Measurements from ENCODE around the gene CDIP1. TPM values are rescaled to one million over a fixed set of nuclear protein-coding genes. Genes with fewer than 3 reads are reported as not detected.
A peak's percentile ranks its signal among the peaks of the same experiment; 100 is the strongest.

The CDIP1 gene
- total RNA-seq, 3 donors from 2014 or later, result 9.1 to 9.9 (median 9.5) TPM

- Histone ChIP-seq H3K4me3 (no peak overlapping the region), H3K9me3 (no peaks in the 10 kb centered on the region), H3K36me3 (no peaks in the 10 kb centered on the region), H3K4me1 (no peaks in the 10 kb centered on the region), H3K27me3 (no peaks in the 10 kb centered on the region), H3K27ac (no peak overlapping the region)
- DNase-seq (ENCODE audit: low spot score in 2 of 2), result no peak
- intact Hi-C loops (cut with DNase I; ENCODE audit: low total_unique reads), result no loop called here
- TF ChIP-seq CTCF (IDR thresholded peaks at IDR 0.05), result no peak
- TF ChIP-seq POLR2AphosphoS5 (IDR thresholded peaks at IDR 0.05), result no peak
- no peak for TF ChIP-seq POLR2A (IDR thresholded peaks at IDR 0.05)
Measured at GRCh38 chr16:4522051-4522581, 16.5 kb downstream of the CDIP1 start.

GRCh38 chr16:4520913-4521312 is 17.7 kb downstream of the CDIP1 start:
- Histone ChIP-seq H3K4me1 (no peaks in the 10 kb centered on the region), H3K36me3 (no peaks in the 10 kb centered on the region), H3K27ac (no peak overlapping the region), H3K27me3 (no peaks in the 10 kb centered on the region), H3K4me3 (no peak overlapping the region), H3K9me3 (no peaks in the 10 kb centered on the region)
- intact Hi-C loops (cut with DNase I; ENCODE audit: low total_unique reads), result no loop called here
- TF ChIP-seq POLR2AphosphoS5 (IDR thresholded peaks at IDR 0.05) (no peak), CTCF (IDR thresholded peaks at IDR 0.05) (no peak), POLR2A (IDR thresholded peaks at IDR 0.05) (no peak)
- DNase-seq (ENCODE audit: low spot score in 2 of 2), result no peak

- Histone ChIP-seq H3K36me3 (no peaks in the 10 kb centered on the region), H3K4me3 (no peak overlapping the region), H3K9me3 (no peaks in the 10 kb centered on the region), H3K27ac (no peak overlapping the region), H3K27me3 (no peaks in the 10 kb centered on the region), H3K4me1 (no peaks in the 10 kb centered on the region)
- no peak for TF ChIP-seq POLR2A (IDR thresholded peaks at IDR 0.05)
- TF ChIP-seq POLR2AphosphoS5 (IDR thresholded peaks at IDR 0.05), result no peak
- no peak for TF ChIP-seq CTCF (IDR thresholded peaks at IDR 0.05)
- intact Hi-C loops (cut with DNase I; ENCODE audit: low total_unique reads), result no loop called here
- no peak for DNase-seq (ENCODE audit: low spot score in 2 of 2)
Measured at GRCh38 chr16:4519274-4520058, 19.1 kb downstream of the CDIP1 start.

- intact Hi-C loops (cut with DNase I; ENCODE audit: low total_unique reads), result no loop called here
- Histone ChIP-seq H3K27ac (no peak overlapping the region), H3K9me3 (no peaks in the 10 kb centered on the region), H3K4me3 (no peak overlapping the region), H3K4me1 (peaks cover 0 to 7% of the 10 kb centered on the region in 2 donors), H3K27me3 (no peaks in the 10 kb centered on the region), H3K36me3 (no peaks in the 10 kb centered on the region)
- TF ChIP-seq CTCF (IDR thresholded peaks at IDR 0.05), result peak in 1 of 3 donors; percentile 17
- no peak for TF ChIP-seq POLR2AphosphoS5 (IDR thresholded peaks at IDR 0.05)
- no peak for TF ChIP-seq POLR2A (IDR thresholded peaks at IDR 0.05)
- DNase-seq (ENCODE audit: low spot score in 2 of 2), result no peak
Measured at GRCh38 chr16:4517812-4518680, 20.5 kb downstream of the CDIP1 start.

All from breast epithelium (tissue), 4 donors.